ENCODE results near the gene CDH9. TPM values are rescaled to one million over a fixed set of nuclear protein-coding genes. Genes with fewer than 3 reads are reported as not detected.

CDH9 gene, protein sequence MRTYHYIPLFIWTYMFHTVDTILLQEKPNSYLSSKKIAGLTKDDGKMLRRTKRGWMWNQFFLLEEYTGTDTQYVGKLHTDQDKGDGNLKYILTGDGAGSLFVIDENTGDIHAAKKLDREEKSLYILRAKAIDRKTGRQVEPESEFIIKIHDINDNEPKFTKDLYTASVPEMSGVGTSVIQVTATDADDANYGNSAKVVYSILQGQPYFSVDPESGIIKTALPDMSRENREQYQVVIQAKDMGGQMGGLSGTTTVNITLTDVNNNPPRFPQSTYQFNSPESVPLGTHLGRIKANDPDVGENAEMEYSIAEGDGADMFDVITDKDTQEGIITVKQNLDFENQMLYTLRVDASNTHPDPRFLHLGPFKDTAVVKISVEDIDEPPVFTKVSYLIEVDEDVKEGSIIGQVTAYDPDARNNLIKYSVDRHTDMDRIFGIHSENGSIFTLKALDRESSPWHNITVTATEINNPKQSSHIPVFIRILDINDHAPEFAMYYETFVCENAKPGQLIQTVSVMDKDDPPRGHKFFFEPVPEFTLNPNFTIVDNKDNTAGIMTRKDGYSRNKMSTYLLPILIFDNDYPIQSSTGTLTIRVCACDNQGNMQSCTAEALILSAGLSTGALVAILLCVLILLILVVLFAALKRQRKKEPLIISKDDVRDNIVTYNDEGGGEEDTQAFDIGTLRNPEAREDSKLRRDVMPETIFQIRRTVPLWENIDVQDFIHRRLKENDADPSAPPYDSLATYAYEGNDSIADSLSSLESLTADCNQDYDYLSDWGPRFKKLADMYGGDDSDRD
- under 1 TPM in 1 of 4 donors, not detected in 3; 0.35 TPM for total RNA-seq

DNA sequence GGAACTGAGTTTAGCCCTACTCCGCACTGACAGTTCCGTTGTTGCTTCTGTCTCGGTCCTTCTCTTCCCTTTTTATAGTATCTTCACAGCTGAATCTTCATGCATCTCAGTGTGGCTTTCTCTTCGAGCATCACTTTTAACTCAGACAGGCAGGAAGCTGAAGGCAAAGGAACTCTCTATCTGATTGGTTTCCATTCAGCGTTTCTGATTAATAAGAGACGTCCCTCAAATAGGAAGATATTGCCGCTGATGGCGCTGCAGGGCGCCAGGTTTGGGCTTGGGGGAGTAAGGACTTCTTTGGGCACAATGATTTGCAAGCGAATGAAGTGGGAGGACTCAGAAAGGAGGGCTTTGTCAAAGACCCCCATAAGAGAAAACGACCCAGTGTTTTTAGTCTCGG is at the start of gene CDH9:
Gene CDH9, minus strand, starts transcription at position 111 of the 400 bp plus-strand sequence. CDS start 50,253 bp downstream, outside the sequence.
- Histone ChIP-seq H3K27me3 (no peaks in the 10 kb centered on the region), H3K4me1 (no peaks in the 10 kb centered on the region), H3K27ac (no peak within 1 kb of the TSS), H3K4me3 (no peak within 1 kb of the TSS), H3K36me3 (no peaks in the 10 kb centered on the region), H3K9me3 (no peaks in the 10 kb centered on the region)
- intact Hi-C loops (cut with DNase I; ENCODE audit: low total_unique reads), result no loop called here
- no peak for DNase-seq
- TF ChIP-seq POLR2A (IDR thresholded peaks at IDR 0.05), result no peak
- no peak for TF ChIP-seq CTCF (IDR thresholded peaks at IDR 0.05)

DNA sequence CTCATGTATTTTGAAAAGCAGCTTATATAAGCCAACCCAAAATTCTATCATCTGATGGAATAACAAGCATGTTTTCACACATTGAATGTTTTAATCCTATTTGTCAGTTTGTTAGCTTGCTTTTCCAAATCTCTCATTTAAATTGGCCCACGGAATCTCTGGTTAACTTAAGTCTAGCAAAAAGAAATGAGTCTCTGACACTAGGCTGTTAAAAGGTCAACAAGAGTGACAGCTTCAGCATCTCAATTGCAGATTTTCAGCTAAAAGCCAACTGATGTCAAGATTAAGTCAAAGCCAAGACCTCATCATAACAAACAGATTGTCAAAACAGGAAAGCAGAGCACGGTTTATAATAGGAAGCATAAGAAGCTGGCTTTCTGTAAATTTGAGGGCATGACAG is 49.4 kb upstream of the CDH9 start:
- Histone ChIP-seq H3K36me3 (no peaks in the 10 kb centered on the region), H3K4me3 (no peak overlapping the region), H3K4me1 (no peaks in the 10 kb centered on the region), H3K27me3 (no peaks in the 10 kb centered on the region), H3K27ac (no peak overlapping the region), H3K9me3 (no peaks in the 10 kb centered on the region)
- DNase-seq, result no peak
- no peak for TF ChIP-seq POLR2A (IDR thresholded peaks at IDR 0.05)
- TF ChIP-seq CTCF (IDR thresholded peaks at IDR 0.05), result no peak
- intact Hi-C loops (cut with DNase I; ENCODE audit: low total_unique reads), result no loop called here

DNA sequence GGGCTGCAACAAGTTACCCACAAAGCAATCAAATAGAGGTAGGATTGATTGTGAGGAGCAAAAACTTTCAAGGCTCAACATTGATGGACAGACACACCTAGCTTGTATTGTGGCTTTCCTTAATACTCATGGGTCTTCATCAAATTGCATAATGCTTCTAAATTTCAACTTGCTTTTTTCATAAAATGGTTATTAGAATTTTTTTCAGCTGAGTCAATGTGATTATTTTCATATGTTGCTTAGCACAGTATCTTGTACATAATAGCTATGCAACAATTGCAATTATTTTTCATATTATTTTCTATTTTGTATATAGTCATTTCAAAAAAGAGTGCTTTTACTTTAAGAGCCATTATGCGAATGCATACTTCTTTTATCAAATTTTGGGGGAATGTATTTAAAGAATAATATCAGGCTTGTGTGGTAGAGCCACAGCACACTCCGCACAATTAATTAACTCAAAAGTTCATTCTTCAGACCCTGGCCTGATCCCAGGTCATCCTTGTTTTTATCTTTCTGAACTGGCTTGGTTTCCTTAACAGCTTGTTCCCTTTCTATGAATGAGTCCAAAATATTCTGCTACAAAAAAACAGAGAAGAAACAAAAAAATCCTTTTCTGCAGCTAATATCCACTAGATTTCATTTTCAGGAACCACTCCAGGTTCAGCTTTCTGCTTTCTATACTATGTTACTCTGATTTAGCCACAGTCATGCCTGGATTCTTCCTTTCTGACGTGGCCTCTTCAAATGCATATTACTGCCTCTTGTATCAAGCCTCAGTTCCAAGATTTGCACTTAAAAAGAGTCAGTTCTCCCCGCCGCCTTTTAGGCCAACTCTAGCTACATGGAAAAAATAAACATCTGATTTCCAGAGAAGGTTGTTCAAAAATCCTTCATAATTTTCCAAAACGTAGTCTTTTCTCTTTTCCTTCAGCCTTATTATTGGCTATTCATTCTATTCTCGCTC is 45.3 kb upstream of the CDH9 start:
- Histone ChIP-seq H3K27ac (no peak overlapping the region), H3K36me3 (no peaks in the 10 kb centered on the region), H3K9me3 (no peaks in the 10 kb centered on the region), H3K4me1 (no peaks in the 10 kb centered on the region), H3K27me3 (no peaks in the 10 kb centered on the region), H3K4me3 (no peak overlapping the region)
- intact Hi-C loops (cut with DNase I; ENCODE audit: low total_unique reads), result no loop called here
- no peak for DNase-seq
- no peak for TF ChIP-seq POLR2A (IDR thresholded peaks at IDR 0.05)
- no peak for TF ChIP-seq CTCF (IDR thresholded peaks at IDR 0.05)

GRCh38 chr5:27080147-27080546 is 41.8 kb upstream of the CDH9 start:
- H3K27ac ChIP-seq, result no peak overlapping the region
- DNase-seq, result no peak
- intact Hi-C loops (cut with DNase I; ENCODE audit: low total_unique reads), result no loop called here
- H3K4me3 ChIP-seq, result no peak overlapping the region
- no peaks in the 10 kb centered on the region for H3K9me3 ChIP-seq
- H3K4me1 ChIP-seq, result no peaks in the 10 kb centered on the region
- H3K36me3 ChIP-seq, result no peaks in the 10 kb centered on the region
- no peaks in the 10 kb centered on the region for H3K27me3 ChIP-seq
- TF ChIP-seq CTCF (IDR thresholded peaks at IDR 0.05) (no peak), POLR2A (IDR thresholded peaks at IDR 0.05) (no peak)

Measured in uterus (tissue), 4 donors.